ENCODE results near the gene TRUB2. TPM values are rescaled to one million over a fixed set of nuclear protein-coding genes. Genes with fewer than 3 reads are reported as not detected.

Gene TRUB2
- total and polyA plus RNA-seq, 2 of the 13 experiments (the other 11 are each of a cell fraction or from before 2014, with no cell fraction given) = 22.3 to 41.2 TPM

GRCh38 chr9:128275198-128276007 is 46.8 kb downstream of the TRUB2 start, which contains the start of gene GOLGA2 (continued):
- no peak for TF ChIP-seq PHB2 (IDR thresholded peaks at IDR 0.05; ENCODE audit: partially characterized antibody)
- no peak for TF ChIP-seq SMC3 (IDR thresholded peaks at IDR 0.05; ENCODE audit: low read length)
- TF ChIP-seq ZNF761 (CRISPR knock-in tag; conservative IDR thresholded peaks at IDR 0.05) = no peak
- peak; percentile 46; the same call in 1 of the 2 replicates for TF ChIP-seq CSRNP1 (CRISPR knock-in tag; IDR thresholded peaks at IDR 0.05)
- TF ChIP-seq ZNF713 (CRISPR knock-in tag; IDR thresholded peaks at IDR 0.05) = no peak
- no peak for TF ChIP-seq ZBTB20 (CRISPR knock-in tag; IDR thresholded peaks at IDR 0.05; ENCODE audit: borderline replicate concordance, low read depth)
- 0 out of 2 replicates have a peak, but pooled peaks have one; percentile 28 for TF ChIP-seq ZNF768 (CRISPR knock-in tag; IDR thresholded peaks at IDR 0.05)
- no peak for TF ChIP-seq ZNF782 (CRISPR knock-in tag; IDR thresholded peaks at IDR 0.05; ENCODE audit: borderline replicate concordance)
- no peak for TF ChIP-seq E2F5 (CRISPR knock-in tag; conservative IDR thresholded peaks at IDR 0.05)
- TF ChIP-seq ZNF382 (CRISPR knock-in tag; IDR thresholded peaks at IDR 0.05; ENCODE audit: borderline replicate concordance) = no peak
- 0 out of 2 replicates have a peak, but pooled peaks have one; percentile 9 for TF ChIP-seq ZFX (CRISPR knock-in tag; IDR thresholded peaks at IDR 0.05; ENCODE audit: low read depth)
- no peak for TF ChIP-seq NFE2L1 (CRISPR knock-in tag; IDR thresholded peaks at IDR 0.05; ENCODE audit: borderline replicate concordance)
- TF ChIP-seq MAFG (CRISPR knock-in tag; IDR thresholded peaks at IDR 0.05) = 0 out of 2 replicates have a peak, but pooled peaks have one; percentile 22
- TF ChIP-seq HOMEZ (CRISPR knock-in tag; IDR thresholded peaks at IDR 0.05; ENCODE audit: low read depth) = no peak
- no peak for TF ChIP-seq KAT2B (IDR thresholded peaks at IDR 0.05; ENCODE audit: borderline replicate concordance, low read depth, low read length)
- TF ChIP-seq PLSCR1 (CRISPR knock-in tag; IDR thresholded peaks at IDR 0.05; ENCODE audit: borderline replicate concordance) = no peak
- TF ChIP-seq SP2 (CRISPR knock-in tag; IDR thresholded peaks at IDR 0.05) = no peak
- TF ChIP-seq POLR2A (IDR thresholded peaks at IDR 0.05; ENCODE audit: insufficient read depth in 1 of 2, low read depth in 2 of 2, low read length in 2 of 2) = 0 out of 4 replicates have a peak, but pooled peaks of 1 of the 2 experiments have one; percentile 4
- no peak for TF ChIP-seq BATF2 (CRISPR knock-in tag; IDR thresholded peaks at IDR 0.05)
- no peak for TF ChIP-seq ATRX (CRISPR knock-in tag; IDR thresholded peaks at IDR 0.05; ENCODE audit: borderline replicate concordance)
